ENCODE measurements around the gene TTLL8.

TTLL8 gene

GRCh38 chr22:50071432-50072166 is 13.5 kb upstream of the TTLL8 start:
- H3K4me3 ChIP-seq (ENCODE audit: low read depth, low read length) = no peak overlapping the region
- DNase-seq = no peak
- H3K27ac ChIP-seq = no peak overlapping the region
- H3K36me3 ChIP-seq (replicated peaks) = no peaks in the 10 kb centered on the region
- TF ChIP-seq CTCF (IDR thresholded peaks at IDR 0.05; ENCODE audit: low read depth, low read length, missing control alignments) = no peak
- H3K27me3 ChIP-seq (replicated peaks) = no peaks in the 10 kb centered on the region
- in situ Hi-C loops (cut with HindIII; ENCODE audit: low pct_ligation_motif_present, low sequenced_read_pairs) = no loop called here

DNA sequence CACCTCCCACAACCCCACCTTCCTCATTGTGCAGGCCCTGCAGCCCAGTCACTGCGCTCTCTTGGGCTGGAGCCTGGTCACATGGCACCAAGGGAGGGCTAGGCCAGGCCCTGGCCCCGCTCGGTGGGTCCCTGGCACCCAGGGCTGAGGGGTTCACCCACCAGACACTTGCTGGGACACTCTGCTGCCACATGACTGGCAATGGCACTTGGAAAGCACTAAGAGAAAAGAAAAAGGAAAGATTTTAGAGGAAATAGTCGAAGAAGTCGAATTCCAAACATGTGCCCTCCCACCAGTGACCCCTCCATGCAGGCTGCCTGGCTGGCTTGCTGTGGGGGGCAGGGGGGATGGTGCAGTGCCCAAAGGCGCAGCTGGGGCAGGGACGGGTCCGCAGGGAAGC is 12.3 kb upstream of the TTLL8 start:
- H3K27me3 ChIP-seq (replicated peaks) = no peaks in the 10 kb centered on the region
- DNase-seq = no peak
- in situ Hi-C loops (cut with HindIII; ENCODE audit: low pct_ligation_motif_present, low sequenced_read_pairs) = no loop called here
- no peak overlapping the region for H3K27ac ChIP-seq
- H3K36me3 ChIP-seq (replicated peaks) = no peaks in the 10 kb centered on the region
- no peak overlapping the region for H3K4me3 ChIP-seq (ENCODE audit: low read depth, low read length)
- TF ChIP-seq CTCF (IDR thresholded peaks at IDR 0.05; ENCODE audit: low read depth, low read length, missing control alignments) = no peak

DNA sequence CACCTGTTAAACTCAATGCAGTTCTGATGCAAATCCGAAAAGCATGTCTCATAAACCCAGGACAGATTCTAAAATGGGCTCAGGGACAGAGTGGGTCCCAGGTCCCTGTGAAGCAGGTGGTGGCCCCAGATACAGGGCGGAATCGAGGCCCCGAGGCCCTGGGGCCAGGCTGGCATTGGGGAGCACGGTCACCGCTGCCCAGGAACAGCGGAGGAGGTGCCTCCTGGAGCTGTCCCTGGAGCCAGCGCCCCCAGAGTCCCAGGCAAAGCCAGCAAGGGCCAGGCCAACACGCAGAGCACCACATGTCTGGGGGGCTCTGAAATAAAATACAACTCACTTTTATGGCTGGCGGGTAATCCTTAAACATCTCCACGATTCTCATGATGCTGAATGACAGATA is 10.0 kb upstream of the TTLL8 start:
- DNase-seq = no peak
- H3K27ac ChIP-seq = no peak overlapping the region
- no peaks in the 10 kb centered on the region for H3K36me3 ChIP-seq (replicated peaks)
- H3K4me3 ChIP-seq (ENCODE audit: low read depth, low read length) = no peak overlapping the region
- in situ Hi-C loops (cut with HindIII; ENCODE audit: low pct_ligation_motif_present, low sequenced_read_pairs) = no loop called here
- TF ChIP-seq CTCF (IDR thresholded peaks at IDR 0.05; ENCODE audit: low read depth, low read length, missing control alignments) = no peak
- H3K27me3 ChIP-seq (replicated peaks) = peaks cover 5% of the 10 kb centered on the region

GRCh38 chr22:50067244-50067643 is 9.1 kb upstream of the TTLL8 start:
- no peaks in the 10 kb centered on the region for H3K36me3 ChIP-seq (replicated peaks)
- H3K27me3 ChIP-seq (replicated peaks) = peaks cover 5% of the 10 kb centered on the region
- TF ChIP-seq CTCF (IDR thresholded peaks at IDR 0.05; ENCODE audit: low read depth, low read length, missing control alignments) = no peak
- in situ Hi-C loops (cut with HindIII; ENCODE audit: low pct_ligation_motif_present, low sequenced_read_pairs) = no loop called here
- no peak overlapping the region for H3K4me3 ChIP-seq (ENCODE audit: low read depth, low read length)
- no peak overlapping the region for H3K27ac ChIP-seq
- no peak for DNase-seq

DNA sequence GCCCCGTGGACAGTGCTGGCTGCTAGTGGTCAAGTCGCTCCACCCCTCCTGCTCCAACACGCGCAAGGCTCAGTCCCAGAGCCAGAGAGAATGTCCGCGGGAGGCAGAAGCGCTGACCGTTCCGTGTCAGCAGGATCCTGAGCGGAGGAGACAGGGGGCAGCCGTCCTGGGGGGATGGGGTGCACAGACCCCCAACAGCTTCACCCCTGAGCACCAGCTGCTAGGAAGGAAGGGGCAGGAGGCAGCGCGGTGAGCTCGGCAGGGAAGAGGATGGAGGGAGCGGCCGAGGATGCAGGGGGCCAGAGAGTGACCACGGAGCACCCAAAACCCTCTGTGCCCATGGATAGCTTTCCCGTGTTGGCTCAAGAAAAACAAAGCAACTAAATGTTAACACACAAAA is 6.4 kb upstream of the TTLL8 start:
- peaks cover 9% of the 10 kb centered on the region for H3K27me3 ChIP-seq (replicated peaks)
- H3K4me3 ChIP-seq (ENCODE audit: low read depth, low read length) = no peak overlapping the region
- no peak overlapping the region for H3K27ac ChIP-seq
- TF ChIP-seq CTCF (IDR thresholded peaks at IDR 0.05; ENCODE audit: low read depth, low read length, missing control alignments) = no peak
- DNase-seq = no peak
- H3K36me3 ChIP-seq (replicated peaks) = no peaks in the 10 kb centered on the region
- in situ Hi-C loops (cut with HindIII; ENCODE audit: low pct_ligation_motif_present, low sequenced_read_pairs) = no loop called here
